ENCODE measurements around the gene CPED1.

- no peak for TF ChIP-seq CTCF (IDR thresholded peaks at IDR 0.05; ENCODE audit: low read length)
- TF ChIP-seq EZH2 (optimal IDR thresholded peaks at IDR 0.05; ENCODE audit: low read depth, low read length), result no peak
Observed at GRCh38 chr7:121042899-121043298, 54.4 kb downstream of the CPED1 start.
